Measurements from ENCODE around the gene TMEM143. TPM values are rescaled to one million over a fixed set of nuclear protein-coding genes. Genes with fewer than 3 reads are reported as not detected.

TMEM143 gene
- total RNA-seq, 1 experiment from 2014 or later, result 6.6 TPM

DNA sequence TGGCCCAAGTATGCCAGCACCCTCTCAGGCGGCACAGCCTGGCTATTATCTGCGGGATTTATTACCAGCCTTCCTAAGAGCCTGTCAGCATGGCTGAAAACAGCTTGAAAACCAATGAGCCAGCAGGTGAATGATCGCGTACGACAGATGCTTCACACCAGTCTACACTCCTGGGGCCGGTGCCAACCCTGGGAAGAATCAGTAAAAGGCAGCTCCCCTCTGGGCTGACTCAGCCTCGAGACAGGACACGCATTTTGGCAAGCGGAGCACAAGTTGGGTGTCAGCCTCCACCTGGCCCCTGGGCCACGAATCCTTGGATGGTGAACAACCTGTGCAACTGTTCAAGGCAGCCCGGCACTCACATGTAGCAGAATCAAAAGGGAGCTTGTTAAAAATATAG, 22.7 kb downstream of the TMEM143 start:
- intact Hi-C loops (cut with micrococcal nuclease; ENCODE audit: unreplicated experiment) (no loop called here), in situ Hi-C loops (cut with HindIII; ENCODE audit: low pct_unique_long_range_greater_than_20kb, low sequenced_read_pairs) (no loop called here)
- ATAC-seq (no peak), DNase-seq (ENCODE audit: low read depth, low spot score) (no peak)
- Histone ChIP-seq H3K27me3 (ENCODE audit: control insufficient read depth, insufficient read depth, low read length) (no peaks in the 10 kb centered on the region), H3K4me1 (ENCODE audit: control insufficient read depth, insufficient read depth, low read length) (0 out of 2 replicates have a peak, but pooled peaks cover 3% of the 10 kb centered on the region), H3K4me3 (ENCODE audit: low read depth in 2 of 2, low read length in 2 of 2) (no peak overlapping the region), H3K36me3 (ENCODE audit: control insufficient read depth, insufficient read depth, low read length) (no peaks in the 10 kb centered on the region), H3K9me3 (ENCODE audit: control insufficient read depth, insufficient read depth, low read depth, low read length) (no peaks in the 10 kb centered on the region), H3K27ac (ENCODE audit: low read length) (no peak overlapping the region)
- POLR2A ChIA-PET, result interaction anchor here (0.5 kb wide), 1 partner anchor 23 kb away, joined by 4 read pairs; the partner anchor contains the start of gene TMEM143
- TF ChIP-seq, protein P1, sequence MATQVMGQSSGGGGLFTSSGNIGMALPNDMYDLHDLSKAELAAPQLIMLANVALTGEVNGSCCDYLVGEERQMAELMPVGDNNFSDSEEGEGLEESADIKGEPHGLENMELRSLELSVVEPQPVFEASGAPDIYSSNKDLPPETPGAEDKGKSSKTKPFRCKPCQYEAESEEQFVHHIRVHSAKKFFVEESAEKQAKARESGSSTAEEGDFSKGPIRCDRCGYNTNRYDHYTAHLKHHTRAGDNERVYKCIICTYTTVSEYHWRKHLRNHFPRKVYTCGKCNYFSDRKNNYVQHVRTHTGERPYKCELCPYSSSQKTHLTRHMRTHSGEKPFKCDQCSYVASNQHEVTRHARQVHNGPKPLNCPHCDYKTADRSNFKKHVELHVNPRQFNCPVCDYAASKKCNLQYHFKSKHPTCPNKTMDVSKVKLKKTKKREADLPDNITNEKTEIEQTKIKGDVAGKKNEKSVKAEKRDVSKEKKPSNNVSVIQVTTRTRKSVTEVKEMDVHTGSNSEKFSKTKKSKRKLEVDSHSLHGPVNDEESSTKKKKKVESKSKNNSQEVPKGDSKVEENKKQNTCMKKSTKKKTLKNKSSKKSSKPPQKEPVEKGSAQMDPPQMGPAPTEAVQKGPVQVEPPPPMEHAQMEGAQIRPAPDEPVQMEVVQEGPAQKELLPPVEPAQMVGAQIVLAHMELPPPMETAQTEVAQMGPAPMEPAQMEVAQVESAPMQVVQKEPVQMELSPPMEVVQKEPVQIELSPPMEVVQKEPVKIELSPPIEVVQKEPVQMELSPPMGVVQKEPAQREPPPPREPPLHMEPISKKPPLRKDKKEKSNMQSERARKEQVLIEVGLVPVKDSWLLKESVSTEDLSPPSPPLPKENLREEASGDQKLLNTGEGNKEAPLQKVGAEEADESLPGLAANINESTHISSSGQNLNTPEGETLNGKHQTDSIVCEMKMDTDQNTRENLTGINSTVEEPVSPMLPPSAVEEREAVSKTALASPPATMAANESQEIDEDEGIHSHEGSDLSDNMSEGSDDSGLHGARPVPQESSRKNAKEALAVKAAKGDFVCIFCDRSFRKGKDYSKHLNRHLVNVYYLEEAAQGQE (IDR thresholded peaks at IDR 0.05; ENCODE audit: insufficient read depth in 1 of 2, low read depth in 2 of 2, low read length in 1 of 2), result no peak
- TF ChIP-seq TCF7L2 (IDR thresholded peaks at IDR 0.05; ENCODE audit: low read depth, low read length) (no peak), SIN3A (IDR thresholded peaks at IDR 0.05; ENCODE audit: borderline replicate concordance, insufficient read depth, low read depth, low read length) (no peak), POLR2AphosphoS5 (IDR thresholded peaks at IDR 0.05; ENCODE audit: low read depth, low read length) (no peak)
- TF ChIP-seq, protein P2, sequence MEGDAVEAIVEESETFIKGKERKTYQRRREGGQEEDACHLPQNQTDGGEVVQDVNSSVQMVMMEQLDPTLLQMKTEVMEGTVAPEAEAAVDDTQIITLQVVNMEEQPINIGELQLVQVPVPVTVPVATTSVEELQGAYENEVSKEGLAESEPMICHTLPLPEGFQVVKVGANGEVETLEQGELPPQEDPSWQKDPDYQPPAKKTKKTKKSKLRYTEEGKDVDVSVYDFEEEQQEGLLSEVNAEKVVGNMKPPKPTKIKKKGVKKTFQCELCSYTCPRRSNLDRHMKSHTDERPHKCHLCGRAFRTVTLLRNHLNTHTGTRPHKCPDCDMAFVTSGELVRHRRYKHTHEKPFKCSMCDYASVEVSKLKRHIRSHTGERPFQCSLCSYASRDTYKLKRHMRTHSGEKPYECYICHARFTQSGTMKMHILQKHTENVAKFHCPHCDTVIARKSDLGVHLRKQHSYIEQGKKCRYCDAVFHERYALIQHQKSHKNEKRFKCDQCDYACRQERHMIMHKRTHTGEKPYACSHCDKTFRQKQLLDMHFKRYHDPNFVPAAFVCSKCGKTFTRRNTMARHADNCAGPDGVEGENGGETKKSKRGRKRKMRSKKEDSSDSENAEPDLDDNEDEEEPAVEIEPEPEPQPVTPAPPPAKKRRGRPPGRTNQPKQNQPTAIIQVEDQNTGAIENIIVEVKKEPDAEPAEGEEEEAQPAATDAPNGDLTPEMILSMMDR (IDR thresholded peaks at IDR 0.05), result no peak
- BruUV-seq (replicated peaks), result no TSS peak
- CTCF ChIA-PET, result no interaction called here

DNA sequence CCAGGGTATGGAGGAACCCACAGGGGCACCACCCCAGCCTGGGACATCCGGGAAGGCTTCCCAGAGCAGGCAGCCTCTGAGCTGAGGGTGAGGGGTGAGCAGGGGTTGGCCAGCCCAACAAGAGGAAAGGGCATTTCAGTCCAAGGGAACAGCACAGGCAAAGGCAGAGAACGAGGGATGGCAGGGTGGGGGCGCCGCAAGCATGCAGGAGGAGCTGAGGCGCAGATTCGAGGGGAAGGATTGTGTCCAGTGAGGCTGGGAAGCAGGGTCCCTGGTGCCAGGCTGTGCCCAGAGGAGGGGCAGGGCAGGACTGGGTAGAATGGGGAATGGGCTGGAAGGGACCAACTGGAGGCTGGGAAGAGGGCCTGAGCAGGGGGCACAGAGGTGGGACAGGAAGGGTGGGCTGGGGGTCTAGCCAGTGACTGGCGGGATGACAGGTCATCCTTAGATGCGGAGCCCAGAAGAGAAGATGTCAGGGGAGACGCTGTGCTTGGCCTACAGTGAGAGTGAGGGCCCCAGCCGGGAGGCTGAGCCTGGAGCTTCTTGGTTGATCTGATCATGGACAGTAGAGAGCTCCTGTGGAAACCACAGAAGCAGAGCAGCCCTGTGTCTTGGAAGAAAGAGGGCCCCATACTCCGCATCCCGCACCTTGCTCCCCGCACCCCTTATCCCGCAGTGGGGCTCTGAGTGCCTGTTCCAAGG, 24.8 kb downstream of the TMEM143 start:
- no peak for TF ChIP-seq POLR2AphosphoS5 (IDR thresholded peaks at IDR 0.05; ENCODE audit: low read depth, low read length)
- TF ChIP-seq TCF7L2 (IDR thresholded peaks at IDR 0.05; ENCODE audit: low read depth, low read length), result no peak
- Histone ChIP-seq H3K36me3 (ENCODE audit: control insufficient read depth, insufficient read depth, low read length) (no peaks in the 10 kb centered on the region), H3K27me3 (ENCODE audit: control insufficient read depth, insufficient read depth, low read length) (no peaks in the 10 kb centered on the region), H3K9me3 (ENCODE audit: control insufficient read depth, insufficient read depth, low read depth, low read length) (no peaks in the 10 kb centered on the region), H3K4me3 (ENCODE audit: low read depth in 2 of 2, low read length in 2 of 2) (no peak overlapping the region), H3K4me1 (ENCODE audit: control insufficient read depth, insufficient read depth, low read length) (0 out of 2 replicates have a peak, but pooled peaks cover 3% of the 10 kb centered on the region), H3K27ac (ENCODE audit: low read length) (no peak overlapping the region)
- ChIA-PET POLR2A (no interaction called here), CTCF (interaction anchor here (0.8 kb wide), 1 partner anchor 22 kb away, joined by 3 read pairs; no protein-coding TSS in a partner anchor)
- BruUV-seq (replicated peaks), result no TSS peak
- in situ Hi-C loops (cut with HindIII; ENCODE audit: low pct_unique_long_range_greater_than_20kb, low sequenced_read_pairs), result no loop called here
- intact Hi-C loops (cut with micrococcal nuclease; ENCODE audit: unreplicated experiment), result no loop called here
- ATAC-seq (no peak), DNase-seq (ENCODE audit: low read depth, low spot score) (no peak)

DNA sequence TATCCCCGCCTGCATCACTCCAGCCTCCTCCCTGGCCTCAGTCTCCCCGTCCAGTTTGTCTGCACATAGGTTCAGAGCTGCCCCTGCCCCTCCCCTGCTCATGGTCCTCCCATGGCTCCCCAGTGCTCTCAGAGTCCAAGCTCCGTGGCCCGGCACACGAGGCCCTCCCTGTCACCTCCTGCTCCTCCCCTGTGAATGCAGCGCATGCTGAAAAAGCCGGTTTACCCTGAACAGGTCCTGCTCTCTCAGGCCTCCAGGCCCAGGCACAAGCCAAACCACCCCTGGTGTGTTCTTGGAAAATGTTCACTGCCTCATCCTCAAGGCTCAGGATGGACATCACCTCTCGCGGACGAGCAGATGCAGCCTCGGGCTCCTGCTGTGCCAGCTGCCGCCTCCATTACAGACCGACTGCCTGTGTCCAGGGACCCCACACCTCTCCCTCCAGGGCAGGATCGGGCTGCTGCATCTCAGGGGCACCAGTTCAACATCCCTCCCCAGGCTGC, 25.4 kb downstream of the TMEM143 start:
- POLR2A ChIA-PET, result no interaction called here
- H3K27me3 ChIP-seq (ENCODE audit: control insufficient read depth, insufficient read depth, low read length), result no peaks in the 10 kb centered on the region
- intact Hi-C loops (cut with micrococcal nuclease; ENCODE audit: unreplicated experiment), result no loop called here
- no peak overlapping the region for H3K27ac ChIP-seq (ENCODE audit: low read length)
- no TSS peak for BruUV-seq (replicated peaks)
- H3K9me3 ChIP-seq (ENCODE audit: control insufficient read depth, insufficient read depth, low read depth, low read length), result no peaks in the 10 kb centered on the region
- DNase-seq (ENCODE audit: low read depth, low spot score), result no peak
- CTCF ChIA-PET, result interaction anchor here (1.0 kb wide), 1 partner anchor 24 kb away, joined by 3 read pairs; no protein-coding TSS in a partner anchor
- H3K4me1 ChIP-seq (ENCODE audit: control insufficient read depth, insufficient read depth, low read length), result peaks cover 3% of the 10 kb centered on the region; the same call in 1 of the 2 replicates
- no peak overlapping the region for H3K4me3 ChIP-seq (ENCODE audit: low read depth in 2 of 2, low read length in 2 of 2)
- TF ChIP-seq SIN3A (IDR thresholded peaks at IDR 0.05; ENCODE audit: borderline replicate concordance, insufficient read depth, low read depth, low read length) (no peak), POLR2AphosphoS5 (IDR thresholded peaks at IDR 0.05; ENCODE audit: low read depth, low read length) (no peak)
- TF ChIP-seq, protein P2 (IDR thresholded peaks at IDR 0.05), result no peak
- ATAC-seq, result no peak
- in situ Hi-C loops (cut with HindIII; ENCODE audit: low pct_unique_long_range_greater_than_20kb, low sequenced_read_pairs), result no loop called here
- no peaks in the 10 kb centered on the region for H3K36me3 ChIP-seq (ENCODE audit: control insufficient read depth, insufficient read depth, low read length)
